ENCODE data around the gene RBPJ.
A peak's percentile ranks its signal among the peaks of the same experiment; 100 is the strongest.

RBPJ gene

DNA sequence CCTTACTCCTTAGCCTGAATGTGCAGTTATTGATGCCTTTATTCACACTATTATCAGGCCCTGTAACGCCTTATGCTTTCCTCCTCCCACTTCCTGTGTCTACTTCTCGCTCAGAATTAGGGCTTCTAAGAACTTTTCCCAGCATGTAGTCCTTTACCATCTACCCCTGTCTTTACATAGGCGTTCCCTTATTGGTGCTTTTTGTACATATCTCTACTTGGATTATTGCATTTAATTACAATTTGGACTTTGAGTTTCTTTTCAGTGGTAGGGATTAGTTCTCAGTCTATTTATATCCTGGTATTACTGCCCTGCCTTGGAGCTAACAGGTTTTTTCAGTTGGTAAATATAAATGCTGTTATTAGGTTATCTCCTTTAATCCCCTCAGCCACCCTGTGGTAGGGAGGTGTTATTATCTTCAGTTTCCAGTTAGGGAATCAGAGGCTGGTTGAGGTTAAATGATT lies 84.0 kb downstream of the RBPJ start:
- no peak for DNase-seq (ENCODE audit: extremely low spot score)

DNA sequence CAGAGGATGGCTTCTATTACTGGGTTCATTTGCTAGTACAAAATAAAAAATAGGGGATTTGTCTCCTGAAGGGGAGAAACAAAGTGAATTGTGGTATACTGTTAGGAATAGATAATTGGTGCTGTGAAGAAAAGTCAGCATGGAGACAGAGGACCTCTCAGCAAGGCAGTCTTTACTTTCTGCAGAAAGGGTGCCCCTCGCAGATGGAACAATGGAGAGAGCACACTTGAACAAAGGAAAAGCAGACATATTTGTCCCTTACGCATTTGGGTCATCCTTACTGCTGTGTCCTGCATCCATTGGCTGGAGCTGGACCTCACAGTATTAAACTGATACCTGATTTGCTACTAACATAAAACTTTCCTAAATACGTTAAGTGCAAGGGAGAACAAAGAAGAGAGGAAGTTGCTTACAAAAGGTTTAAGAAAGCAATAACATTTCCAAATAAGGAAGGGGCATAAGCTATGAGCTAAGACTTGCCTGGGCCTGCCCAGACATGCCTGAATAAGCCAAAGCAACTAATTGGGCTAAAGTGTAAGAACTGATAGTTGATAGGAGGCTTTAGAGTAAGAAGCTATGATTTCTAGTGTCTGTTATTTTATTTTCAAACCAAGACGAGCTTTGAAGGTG lies 85.6 kb downstream of the RBPJ start:
- DNase-seq (ENCODE audit: extremely low spot score) = no peak
- CTCF ChIA-PET = interaction anchor here (1.0 to 8.9 kb wide), 8 partner anchors 10 to 418 kb away, joined by 3 to 90 read pairs (median 4); no protein-coding TSS in a partner anchor
- POLR2A ChIA-PET = interaction anchor here (0.6 kb wide), 1 partner anchor 428 kb away, joined by 6 read pairs; no protein-coding TSS in a partner anchor
- no peak for TF ChIP-seq CTCF (IDR thresholded peaks at IDR 0.05; ENCODE audit: control extremely low read depth, extremely low read depth, low read depth, missing control alignments)

More for the DNA sequence above, 84.0 kb downstream of the RBPJ start:
- CTCF ChIA-PET = interaction anchor here (0.8 to 8.9 kb wide), 8 partner anchors 8 to 417 kb away, joined by 3 to 46 read pairs (median 4); no protein-coding TSS in a partner anchor
- POLR2A ChIA-PET = no interaction called here
- no peak for TF ChIP-seq CTCF (IDR thresholded peaks at IDR 0.05; ENCODE audit: control extremely low read depth, extremely low read depth, low read depth, missing control alignments)

DNA sequence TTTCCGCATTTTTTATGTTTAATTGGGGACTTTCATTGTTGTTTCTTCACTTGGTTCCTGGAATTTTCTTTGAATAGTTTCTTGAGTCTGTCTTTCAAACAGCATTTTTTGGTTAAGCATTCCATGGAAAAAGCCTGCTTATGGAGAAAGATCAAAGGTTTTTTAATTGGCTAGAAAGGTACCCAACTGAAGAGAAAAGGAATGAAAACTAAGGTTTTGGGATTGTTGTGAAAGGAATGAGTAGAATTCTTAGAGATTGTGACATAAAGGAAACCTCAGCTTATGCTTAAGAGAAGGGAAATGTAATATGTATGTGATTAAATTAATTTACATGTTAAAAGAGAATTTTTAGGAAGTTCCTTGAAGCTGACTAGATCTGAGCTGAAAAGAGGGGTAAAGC lies 86.7 kb downstream of the RBPJ start:
- no peak for TF ChIP-seq CTCF (IDR thresholded peaks at IDR 0.05; ENCODE audit: control extremely low read depth, extremely low read depth, low read depth, missing control alignments)
- ChIA-PET CTCF (interaction anchor here (0.7 to 8.9 kb wide), 11 partner anchors 11 to 419 kb away, joined by 3 to 90 read pairs (median 4); no protein-coding TSS in a partner anchor), POLR2A (no interaction called here)
- DNase-seq (ENCODE audit: extremely low spot score) = no peak

GRCh38 chr4:26410385-26411293 lies 89.8 kb downstream of the RBPJ start:
- ChIA-PET POLR2A (interaction anchor here (0.6 kb wide), 1 partner anchor 72 kb away, joined by 3 read pairs; no protein-coding TSS in a partner anchor), CTCF (interaction anchor here (0.6 to 8.9 kb wide), 29 partner anchors 9 to 437 kb away, joined by 3 to 90 read pairs (median 4); no protein-coding TSS in a partner anchor)
- TF ChIP-seq CTCF (IDR thresholded peaks at IDR 0.05; ENCODE audit: control extremely low read depth, extremely low read depth, low read depth, missing control alignments) = peak; percentile 53
- DNase-seq (ENCODE audit: extremely low spot score) = peak; percentile 55

DNA sequence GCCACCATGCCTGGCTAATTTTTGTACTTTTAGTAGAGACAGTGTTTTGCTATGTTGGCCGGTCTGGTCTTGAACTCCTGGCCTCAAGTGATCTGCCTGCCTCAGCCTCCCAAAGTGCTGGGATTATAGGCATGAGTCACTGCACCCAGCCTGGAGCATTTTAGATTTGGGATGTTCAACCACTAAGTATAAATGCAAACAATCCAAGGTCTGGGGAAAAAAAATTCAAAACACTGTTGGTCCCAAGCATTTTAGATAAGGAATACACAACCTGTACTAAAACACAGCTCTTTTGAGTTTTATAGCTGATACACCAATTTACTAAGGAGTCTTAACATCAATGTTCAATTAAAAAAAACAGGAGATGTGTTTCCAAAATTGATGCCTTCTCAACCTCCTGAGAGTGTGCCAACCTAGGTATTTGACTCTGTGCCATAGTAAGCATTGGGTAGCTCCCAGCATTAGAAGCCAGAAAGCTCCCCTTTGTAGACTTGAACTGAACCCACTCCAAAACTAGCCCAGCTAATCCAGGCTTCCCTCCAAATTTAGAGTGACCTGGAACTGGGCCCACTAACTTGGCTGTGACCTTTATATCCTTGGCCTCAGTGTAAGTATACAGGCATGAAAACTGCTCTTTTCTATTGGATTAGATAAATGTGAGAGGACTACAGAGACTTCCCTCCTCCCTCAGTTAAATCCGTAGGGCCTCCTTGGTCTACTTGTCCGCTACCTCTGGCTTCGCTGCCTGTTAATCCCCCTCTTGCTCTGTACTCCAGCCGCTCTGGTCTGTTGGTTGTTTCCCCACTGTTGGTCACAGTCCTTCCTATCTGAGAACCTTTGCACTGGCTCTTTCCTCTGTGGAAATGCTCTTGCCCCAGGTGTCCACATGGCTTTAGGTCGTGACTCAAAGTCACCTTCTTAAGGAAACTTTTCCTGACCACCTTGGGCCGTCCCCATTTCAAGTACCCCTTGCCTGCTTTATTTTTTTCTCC lies 91.9 kb downstream of the RBPJ start:
- CTCF ChIA-PET = interaction anchor here (1.0 to 8.9 kb wide), 6 partner anchors 72 to 613 kb away, joined by 3 to 90 read pairs (median 3); no protein-coding TSS in a partner anchor
- TF ChIP-seq CTCF (IDR thresholded peaks at IDR 0.05; ENCODE audit: control extremely low read depth, extremely low read depth, low read depth, missing control alignments) = no peak
- POLR2A ChIA-PET = no interaction called here
- no peak for DNase-seq (ENCODE audit: extremely low spot score)

Measured in GM10248 (cell line).